ENCODE data around the gene CDON.

Gene CDON

GRCh38 chr11:125953401-125953935, 109.2 kb downstream of the CDON start:
- Histone ChIP-seq H3K9me3 (ENCODE audit: control insufficient read depth in 5 of 5, low read length in 5 of 5) (no peaks in the 10 kb centered on the region), H3K36me3 (ENCODE audit: control insufficient read depth in 5 of 5, insufficient read depth in 5 of 5, low read length in 5 of 5) (peaks cover 0 to 11% (median 4%) of the 10 kb centered on the region in 5 donors), H3K27me3 (ENCODE audit: control insufficient read depth in 5 of 5, insufficient read depth in 4 of 5, low read length in 5 of 5) (peaks cover 0 to 16% (median 3%) of the 10 kb centered on the region in 5 donors), H3K27ac (ENCODE audit: low read depth, low read length) (no peak overlapping the region), H3K4me3 (ENCODE audit: low read depth in 1 of 5, low read length in 5 of 5) (no peak overlapping the region), H3K4me1 (ENCODE audit: control insufficient read depth in 5 of 5, insufficient read depth in 5 of 5, low read length in 5 of 5) (peaks cover 9 to 29% (median 21%) of the 10 kb centered on the region in 5 donors), H3K9ac (ENCODE audit: low read length in 5 of 5) (no peak overlapping the region)

- Histone ChIP-seq H3K9ac (ENCODE audit: low read length in 5 of 5) (no peak overlapping the region), H3K9me3 (ENCODE audit: control insufficient read depth in 5 of 5, low read length in 5 of 5) (no peaks in the 10 kb centered on the region), H3K27me3 (ENCODE audit: control insufficient read depth in 5 of 5, insufficient read depth in 4 of 5, low read length in 5 of 5) (peaks cover 0 to 16% (median 3%) of the 10 kb centered on the region in 5 donors), H3K27ac (ENCODE audit: low read depth, low read length) (no peak overlapping the region), H3K36me3 (ENCODE audit: control insufficient read depth in 5 of 5, insufficient read depth in 5 of 5, low read length in 5 of 5) (peaks cover 0 to 8% (median 4%) of the 10 kb centered on the region in 5 donors), H3K4me1 (ENCODE audit: control insufficient read depth in 5 of 5, insufficient read depth in 5 of 5, low read length in 5 of 5) (peaks cover 9 to 29% (median 21%) of the 10 kb centered on the region in 5 donors), H3K4me3 (ENCODE audit: low read depth in 1 of 5, low read length in 5 of 5) (no peak overlapping the region)
Measured at GRCh38 chr11:125952973-125953372, 109.7 kb downstream of the CDON start.

GRCh38 chr11:125952559-125952958, 110.1 kb downstream of the CDON start:
- Histone ChIP-seq H3K27ac (ENCODE audit: low read depth, low read length) (no peak overlapping the region), H3K9me3 (ENCODE audit: control insufficient read depth in 5 of 5, low read length in 5 of 5) (no peaks in the 10 kb centered on the region), H3K4me3 (ENCODE audit: low read depth in 1 of 5, low read length in 5 of 5) (no peak overlapping the region), H3K27me3 (ENCODE audit: control insufficient read depth in 5 of 5, insufficient read depth in 4 of 5, low read length in 5 of 5) (peaks cover 0 to 16% (median 3%) of the 10 kb centered on the region in 5 donors), H3K36me3 (ENCODE audit: control insufficient read depth in 5 of 5, insufficient read depth in 5 of 5, low read length in 5 of 5) (peaks cover 0 to 7% (median 4%) of the 10 kb centered on the region in 5 donors), H3K4me1 (ENCODE audit: control insufficient read depth in 5 of 5, insufficient read depth in 5 of 5, low read length in 5 of 5) (peaks cover 9 to 29% (median 21%) of the 10 kb centered on the region in 5 donors), H3K9ac (ENCODE audit: low read length in 5 of 5) (no peak overlapping the region)

DNA sequence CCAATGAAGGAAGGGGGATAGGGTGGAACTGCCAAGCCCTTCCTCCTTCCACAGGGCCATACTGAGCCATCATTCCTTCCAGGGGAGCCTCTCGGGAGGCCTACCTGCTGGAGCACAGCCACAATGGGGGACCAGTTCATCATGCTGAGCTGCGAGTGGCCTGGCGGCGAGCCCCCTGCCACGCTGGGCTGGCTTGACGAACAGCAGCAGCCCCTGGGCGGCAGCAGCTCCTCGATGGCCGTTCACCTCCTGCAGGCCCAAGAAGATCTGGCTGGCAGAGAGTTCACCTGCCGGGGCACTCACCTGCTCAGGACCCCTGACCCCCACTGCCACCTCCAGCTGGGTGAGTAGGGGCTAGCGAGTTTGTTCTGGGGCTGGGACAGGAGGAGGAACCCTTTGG, 110.9 kb downstream of the CDON start:
- Histone ChIP-seq H3K4me3 (ENCODE audit: low read depth in 1 of 5, low read length in 5 of 5) (peak overlapping the region in 2 of 5 donors; percentile 17 to 20), H3K27ac (ENCODE audit: low read depth, low read length) (no peak overlapping the region), H3K36me3 (ENCODE audit: control insufficient read depth in 5 of 5, insufficient read depth in 5 of 5, low read length in 5 of 5) (peaks cover 0 to 7% (median 4%) of the 10 kb centered on the region in 5 donors)

GRCh38 chr11:125950696-125951651, 111.7 kb downstream of the CDON start:
- Histone ChIP-seq H3K27me3 (ENCODE audit: control insufficient read depth in 5 of 5, insufficient read depth in 4 of 5, low read length in 5 of 5) (peaks cover 0 to 16% (median 3%) of the 10 kb centered on the region in 5 donors), H3K4me1 (ENCODE audit: control insufficient read depth in 5 of 5, insufficient read depth in 5 of 5, low read length in 5 of 5) (peaks cover 9 to 22% (median 21%) of the 10 kb centered on the region in 5 donors), H3K9ac (ENCODE audit: low read length in 5 of 5) (peak overlapping the region in 1 of 5 donors; percentile 52), H3K9me3 (ENCODE audit: control insufficient read depth in 5 of 5, low read length in 5 of 5) (no peaks in the 10 kb centered on the region), H3K27ac (ENCODE audit: low read depth, low read length) (no peak overlapping the region), H3K4me3 (ENCODE audit: low read depth in 1 of 5, low read length in 5 of 5) (peak overlapping the region in 2 of 5 donors; percentile 17 to 42), H3K36me3 (ENCODE audit: control insufficient read depth in 5 of 5, insufficient read depth in 5 of 5, low read length in 5 of 5) (peaks cover 0 to 2% (median 0%) of the 10 kb centered on the region in 5 donors)

More for the DNA sequence above, 110.9 kb downstream of the CDON start:
- H3K4me1 ChIP-seq (ENCODE audit: control insufficient read depth in 5 of 5, insufficient read depth in 5 of 5, low read length in 5 of 5), result peaks cover 9 to 29% (median 21%) of the 10 kb centered on the region in 5 donors
- H3K9me3 ChIP-seq (ENCODE audit: control insufficient read depth in 5 of 5, low read length in 5 of 5), result no peaks in the 10 kb centered on the region
- H3K27me3 ChIP-seq (ENCODE audit: control insufficient read depth in 5 of 5, insufficient read depth in 4 of 5, low read length in 5 of 5), result peaks cover 0 to 16% (median 3%) of the 10 kb centered on the region in 5 donors
- peak overlapping the region in 1 of 5 donors; percentile 52 for H3K9ac ChIP-seq (ENCODE audit: low read length in 5 of 5)

GRCh38 chr11:125950178-125950490, 112.5 kb downstream of the CDON start:
- peaks cover 9 to 21% (median 21%) of the 10 kb centered on the region in 5 donors for H3K4me1 ChIP-seq (ENCODE audit: control insufficient read depth in 5 of 5, insufficient read depth in 5 of 5, low read length in 5 of 5)
- H3K9me3 ChIP-seq (ENCODE audit: control insufficient read depth in 5 of 5, low read length in 5 of 5), result no peaks in the 10 kb centered on the region
- no peak overlapping the region for H3K4me3 ChIP-seq (ENCODE audit: low read depth in 1 of 5, low read length in 5 of 5)
- no peak overlapping the region for H3K9ac ChIP-seq (ENCODE audit: low read length in 5 of 5)
- no peak overlapping the region for H3K27ac ChIP-seq (ENCODE audit: low read depth, low read length)
- no peaks in the 10 kb centered on the region for H3K36me3 ChIP-seq (ENCODE audit: control insufficient read depth in 5 of 5, insufficient read depth in 5 of 5, low read length in 5 of 5)
- peaks cover 0 to 16% (median 3%) of the 10 kb centered on the region in 5 donors for H3K27me3 ChIP-seq (ENCODE audit: control insufficient read depth in 5 of 5, insufficient read depth in 4 of 5, low read length in 5 of 5)

- H3K36me3 ChIP-seq (ENCODE audit: control insufficient read depth in 5 of 5, insufficient read depth in 5 of 5, low read length in 5 of 5), result no peaks in the 10 kb centered on the region
- H3K4me1 ChIP-seq (ENCODE audit: control insufficient read depth in 5 of 5, insufficient read depth in 5 of 5, low read length in 5 of 5), result peaks cover 9 to 21% (median 21%) of the 10 kb centered on the region in 5 donors
- H3K4me3 ChIP-seq (ENCODE audit: low read depth in 1 of 5, low read length in 5 of 5), result no peak overlapping the region
- no peak overlapping the region for H3K9ac ChIP-seq (ENCODE audit: low read length in 5 of 5)
- peaks cover 0 to 16% (median 3%) of the 10 kb centered on the region in 5 donors for H3K27me3 ChIP-seq (ENCODE audit: control insufficient read depth in 5 of 5, insufficient read depth in 4 of 5, low read length in 5 of 5)
- H3K9me3 ChIP-seq (ENCODE audit: control insufficient read depth in 5 of 5, low read length in 5 of 5), result no peaks in the 10 kb centered on the region
- H3K27ac ChIP-seq (ENCODE audit: low read depth, low read length), result no peak overlapping the region
Measured at GRCh38 chr11:125949271-125950177, 113.1 kb downstream of the CDON start.

DNA sequence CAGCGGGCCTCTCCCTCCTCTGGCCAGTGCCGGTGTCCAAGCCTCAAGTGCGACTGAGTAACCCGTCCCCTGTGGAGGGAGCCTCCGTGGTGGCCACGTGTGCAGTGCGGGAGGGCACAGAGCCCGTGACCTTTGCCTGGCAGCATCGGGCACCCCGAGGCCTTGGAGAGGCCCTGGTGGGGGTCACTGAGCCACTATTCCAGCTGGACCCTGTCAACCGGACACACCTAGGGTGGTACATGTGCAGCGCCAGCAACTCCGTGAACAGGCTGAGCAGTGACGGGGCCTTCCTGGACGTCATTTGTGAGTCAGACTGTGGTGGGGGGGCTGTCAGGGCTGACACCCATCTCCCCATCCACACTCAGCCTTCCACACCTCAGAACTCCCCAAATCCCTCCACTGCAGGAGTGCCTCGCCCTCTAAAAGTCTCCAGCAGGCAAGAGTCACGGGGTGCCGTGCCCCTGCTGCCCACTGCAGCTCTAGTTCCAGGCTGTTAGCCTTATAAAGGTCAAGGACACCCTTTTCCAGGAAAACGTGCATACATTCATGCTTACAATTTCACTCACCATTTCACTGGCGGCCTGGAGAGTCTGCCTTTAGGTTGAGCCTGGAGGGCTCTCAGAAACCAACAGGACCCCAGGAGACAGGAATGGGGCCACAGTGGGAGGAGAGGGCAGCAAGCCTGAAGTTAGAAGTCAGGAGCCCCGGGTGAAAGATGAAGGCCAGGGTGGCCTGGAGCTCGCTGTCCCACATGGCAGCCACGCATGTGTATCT, 114.2 kb downstream of the CDON start:
- Histone ChIP-seq H3K4me3 (ENCODE audit: low read depth in 1 of 5, low read length in 5 of 5) (no peak overlapping the region), H3K9me3 (ENCODE audit: control insufficient read depth in 5 of 5, low read length in 5 of 5) (no peaks in the 10 kb centered on the region), H3K27ac (ENCODE audit: low read depth, low read length) (no peak overlapping the region), H3K9ac (ENCODE audit: low read length in 5 of 5) (no peak overlapping the region), H3K36me3 (ENCODE audit: control insufficient read depth in 5 of 5, insufficient read depth in 5 of 5, low read length in 5 of 5) (no peaks in the 10 kb centered on the region), H3K27me3 (ENCODE audit: control insufficient read depth in 5 of 5, insufficient read depth in 4 of 5, low read length in 5 of 5) (peaks cover 0 to 16% (median 3%) of the 10 kb centered on the region in 5 donors), H3K4me1 (ENCODE audit: control insufficient read depth in 5 of 5, insufficient read depth in 5 of 5, low read length in 5 of 5) (peaks cover 9 to 21% (median 21%) of the 10 kb centered on the region in 5 donors)
